Panc1 (cell line): Measurements from ENCODE around the gene DCC. TPM values are rescaled to one million over a fixed set of nuclear protein-coding genes. Genes with fewer than 3 reads are reported as not detected.
"Not testable (repeated sequence)": the region's sequence is repeated elsewhere in the genome, so short reads cannot be mapped to it uniquely, and the experiment has no call there.

Source experiments
- ATAC-seq: fragments of 200-7000 bp; cut with Tn5 transposase; 2 replicates; pipeline ENCODE4 v1.9.1; 2020; ENCODE audit warnings: mild to moderate bottlenecking, moderate library complexity
- BruUV-seq: library from RNA; stranded (reverse); fragments of 400-500 nt; replicated peaks from 2 replicates; lab custom pipeline; 2021; lab: Mats Ljungman, UMichigan
- CTCF ChIA-PET: fragments of 300-600 bp; sonication (Branson Sonifier 250); formaldehyde crosslinking; loops from one replicate; lab custom pipeline; 2022; ENCODE audit warnings: antibody characterized with exemption; lab: Charles Lee
- POLR2A ChIA-PET: fragments of 300-600 bp; sonication (Branson Sonifier 250); formaldehyde crosslinking; loops from one replicate; lab custom pipeline; 2022; ENCODE audit warnings: antibody characterized with exemption; lab: Charles Lee
- DNase-seq: peaks from one replicate; pipeline ENCODE4 v3.0.0-alpha.2; 2010; ENCODE audit warnings: low read depth, low spot score
- H3K27ac ChIP-seq: 2 replicates; pipeline ENCODE4 v1.5.1; 2011; ENCODE audit warnings: mild to moderate bottlenecking, low read length, inconsistent platforms
- H3K27me3 ChIP-seq: fragments of 200-500 bp; sonication (Bioruptor generic); 2 replicates; pipeline ENCODE4 v1.6.0; 2014; ENCODE audit warnings: low read length, inconsistent platforms; ENCODE audit not compliant: control insufficient read depth, insufficient read depth
- H3K36me3 ChIP-seq: fragments of 200-500 bp; sonication (Bioruptor generic); 2 replicates; pipeline ENCODE4 v1.5.1; 2014; ENCODE audit warnings: inconsistent platforms, mild to moderate bottlenecking, low read length, moderate library complexity; ENCODE audit not compliant: control insufficient read depth, insufficient read depth
- H3K4me1 ChIP-seq: 2 replicates; pipeline ENCODE4 v1.5.1; 2011; ENCODE audit warnings: inconsistent platforms, mild to moderate bottlenecking, low read length, moderate library complexity; ENCODE audit not compliant: control insufficient read depth, insufficient read depth
- H3K4me3 ChIP-seq, 2 experiments: 2 replicates each; pipeline ENCODE4 v1.5.1; 2011 to 2012; ENCODE audit warnings: low read depth in 2 of 2, low read length in 2 of 2, mild to moderate bottlenecking in 2 of 2, inconsistent platforms in 1 of 2, moderate library complexity in 1 of 2
- H3K9me3 ChIP-seq: fragments of 200-500 bp; sonication (Bioruptor generic); 2 replicates; pipeline ENCODE4 v1.5.1; 2014; ENCODE audit warnings: low read depth, mild to moderate bottlenecking, inconsistent platforms, low read length, moderate library complexity; ENCODE audit not compliant: control insufficient read depth, insufficient read depth
- POLR2AphosphoS5 ChIP-seq: IDR thresholded peaks from 2 replicates; pipeline ENCODE4 v1.6.1; 2012; ENCODE audit warnings: mild to moderate bottlenecking, low read depth, low read length, moderate library complexity
- SIN3A ChIP-seq: IDR thresholded peaks from 2 replicates; pipeline ENCODE4 v1.6.1; 2012; ENCODE audit warnings: low read depth, mild to moderate bottlenecking, low read length, moderate library complexity, borderline replicate concordance; ENCODE audit not compliant: insufficient read depth
- TCF7L2 ChIP-seq: IDR thresholded peaks from 2 replicates; pipeline ENCODE4 v1.6.1; 2011; ENCODE audit warnings: mild to moderate bottlenecking, low read depth, low read length, inconsistent platforms
- in situ Hi-C: cut with HindIII; loops from 2 replicates; pipeline ENCODE4 v1.10.0; 2016; ENCODE audit warnings: low sequenced_read_pairs, low pct_unique_long_range_greater_than_20kb
- intact Hi-C: fragments of 100-400 bp; cut with micrococcal nuclease; formaldehyde crosslinking; loops from one replicate; pipeline ENCODE4 v1.10.0; 2022; ENCODE audit not compliant: unreplicated experiment
- total RNA-seq: library from RNA; stranded (reverse); gene quantifications from one replicate; pipeline ENCODE4 v1.2.1, GENCODE V29; 2021; ENCODE audit not compliant: unreplicated experiment
- TF ChIP-seq, protein P1 (sequence below): fragments of 450-650 bp; IDR thresholded peaks from 2 replicates; pipeline ENCODE4 v1.5.1; 2017; ENCODE audit warnings: mild to moderate bottlenecking
- TF ChIP-seq, protein P2 (sequence below), 2 experiments: IDR thresholded peaks; 2 replicates each; pipeline ENCODE4 v1.6.1; 2011 to 2012; ENCODE audit warnings: low read depth in 2 of 2, control low read depth in 1 of 2, low read length in 1 of 2, mild to moderate bottlenecking in 1 of 2, moderate library complexity in 1 of 2; ENCODE audit not compliant: insufficient read depth in 1 of 2

DCC gene
- total RNA-seq, 1 experiment from 2014 or later, result not detected

DNA sequence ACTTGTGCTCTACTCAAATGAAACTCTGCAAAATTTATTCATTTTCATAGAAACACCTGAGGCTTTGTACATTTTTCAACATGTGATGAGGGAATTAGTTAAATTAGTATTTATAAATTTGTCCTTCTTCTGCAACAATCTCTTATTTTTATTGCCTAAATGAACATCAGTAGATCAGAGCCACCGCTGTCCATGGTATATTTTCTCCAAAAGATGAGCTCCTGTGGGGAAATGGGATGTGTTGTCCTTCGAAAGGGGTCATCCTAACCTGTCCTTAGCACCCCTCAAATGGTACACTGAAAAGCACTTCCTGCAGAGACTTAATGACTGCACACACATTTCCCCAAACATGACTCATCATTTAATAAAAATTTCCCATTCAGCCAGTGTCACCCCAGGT lies 1169.9 kb downstream of the DCC start:
- DNase-seq (no peak), ATAC-seq (no peak)
- Histone ChIP-seq H3K9me3 (no peaks in the 10 kb centered on the region), H3K4me3 (no peak overlapping the region), H3K4me1 (no peaks in the 10 kb centered on the region), H3K27ac (no peak overlapping the region), H3K36me3 (no peaks in the 10 kb centered on the region), H3K27me3 (no peaks in the 10 kb centered on the region)
- in situ Hi-C loops, result no loop called here
- ChIA-PET CTCF (no interaction called here), POLR2A (no interaction called here)
- no TSS peak for BruUV-seq
- intact Hi-C loops, result no loop called here
- TF ChIP-seq SIN3A (no peak), POLR2AphosphoS5 (no peak), TCF7L2 (no peak)
- TF ChIP-seq, protein P1, sequence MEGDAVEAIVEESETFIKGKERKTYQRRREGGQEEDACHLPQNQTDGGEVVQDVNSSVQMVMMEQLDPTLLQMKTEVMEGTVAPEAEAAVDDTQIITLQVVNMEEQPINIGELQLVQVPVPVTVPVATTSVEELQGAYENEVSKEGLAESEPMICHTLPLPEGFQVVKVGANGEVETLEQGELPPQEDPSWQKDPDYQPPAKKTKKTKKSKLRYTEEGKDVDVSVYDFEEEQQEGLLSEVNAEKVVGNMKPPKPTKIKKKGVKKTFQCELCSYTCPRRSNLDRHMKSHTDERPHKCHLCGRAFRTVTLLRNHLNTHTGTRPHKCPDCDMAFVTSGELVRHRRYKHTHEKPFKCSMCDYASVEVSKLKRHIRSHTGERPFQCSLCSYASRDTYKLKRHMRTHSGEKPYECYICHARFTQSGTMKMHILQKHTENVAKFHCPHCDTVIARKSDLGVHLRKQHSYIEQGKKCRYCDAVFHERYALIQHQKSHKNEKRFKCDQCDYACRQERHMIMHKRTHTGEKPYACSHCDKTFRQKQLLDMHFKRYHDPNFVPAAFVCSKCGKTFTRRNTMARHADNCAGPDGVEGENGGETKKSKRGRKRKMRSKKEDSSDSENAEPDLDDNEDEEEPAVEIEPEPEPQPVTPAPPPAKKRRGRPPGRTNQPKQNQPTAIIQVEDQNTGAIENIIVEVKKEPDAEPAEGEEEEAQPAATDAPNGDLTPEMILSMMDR, result no peak
- TF ChIP-seq, protein P2, sequence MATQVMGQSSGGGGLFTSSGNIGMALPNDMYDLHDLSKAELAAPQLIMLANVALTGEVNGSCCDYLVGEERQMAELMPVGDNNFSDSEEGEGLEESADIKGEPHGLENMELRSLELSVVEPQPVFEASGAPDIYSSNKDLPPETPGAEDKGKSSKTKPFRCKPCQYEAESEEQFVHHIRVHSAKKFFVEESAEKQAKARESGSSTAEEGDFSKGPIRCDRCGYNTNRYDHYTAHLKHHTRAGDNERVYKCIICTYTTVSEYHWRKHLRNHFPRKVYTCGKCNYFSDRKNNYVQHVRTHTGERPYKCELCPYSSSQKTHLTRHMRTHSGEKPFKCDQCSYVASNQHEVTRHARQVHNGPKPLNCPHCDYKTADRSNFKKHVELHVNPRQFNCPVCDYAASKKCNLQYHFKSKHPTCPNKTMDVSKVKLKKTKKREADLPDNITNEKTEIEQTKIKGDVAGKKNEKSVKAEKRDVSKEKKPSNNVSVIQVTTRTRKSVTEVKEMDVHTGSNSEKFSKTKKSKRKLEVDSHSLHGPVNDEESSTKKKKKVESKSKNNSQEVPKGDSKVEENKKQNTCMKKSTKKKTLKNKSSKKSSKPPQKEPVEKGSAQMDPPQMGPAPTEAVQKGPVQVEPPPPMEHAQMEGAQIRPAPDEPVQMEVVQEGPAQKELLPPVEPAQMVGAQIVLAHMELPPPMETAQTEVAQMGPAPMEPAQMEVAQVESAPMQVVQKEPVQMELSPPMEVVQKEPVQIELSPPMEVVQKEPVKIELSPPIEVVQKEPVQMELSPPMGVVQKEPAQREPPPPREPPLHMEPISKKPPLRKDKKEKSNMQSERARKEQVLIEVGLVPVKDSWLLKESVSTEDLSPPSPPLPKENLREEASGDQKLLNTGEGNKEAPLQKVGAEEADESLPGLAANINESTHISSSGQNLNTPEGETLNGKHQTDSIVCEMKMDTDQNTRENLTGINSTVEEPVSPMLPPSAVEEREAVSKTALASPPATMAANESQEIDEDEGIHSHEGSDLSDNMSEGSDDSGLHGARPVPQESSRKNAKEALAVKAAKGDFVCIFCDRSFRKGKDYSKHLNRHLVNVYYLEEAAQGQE (IDR thresholded peaks at IDR 0.05; ENCODE audit: insufficient read depth in 1 of 2, low read depth in 2 of 2, low read length in 1 of 2), result no peak

DNA sequence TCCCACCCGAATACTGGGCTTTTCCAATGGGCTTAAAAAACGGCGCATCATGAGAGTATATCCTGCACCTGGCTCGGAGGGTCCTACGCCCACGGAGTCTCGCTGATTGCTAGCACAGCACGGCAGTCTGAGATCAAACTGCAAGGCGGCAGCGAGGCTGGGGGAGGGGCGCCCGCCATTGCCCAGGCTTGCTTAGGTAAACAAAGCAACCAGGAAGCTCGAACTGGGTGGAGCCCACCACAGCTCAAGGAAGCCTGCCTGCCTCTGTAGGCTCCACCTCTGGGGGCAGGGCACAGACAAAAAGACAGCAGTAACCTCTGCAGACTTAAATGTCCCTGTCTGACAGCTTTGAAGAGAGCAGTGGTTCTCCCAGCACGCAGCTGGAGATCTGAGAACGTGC lies 1171.7 kb downstream of the DCC start:
- in situ Hi-C loops, H3K27ac ChIP-seq, DNase-seq, H3K9me3 ChIP-seq, H3K36me3 ChIP-seq, CTCF ChIA-PET, H3K27me3 ChIP-seq, POLR2A ChIA-PET, BruUV-seq, H3K4me1 ChIP-seq, H3K4me3 ChIP-seq, intact Hi-C loops, ATAC-seq: not testable (repeated sequence)

DNA sequence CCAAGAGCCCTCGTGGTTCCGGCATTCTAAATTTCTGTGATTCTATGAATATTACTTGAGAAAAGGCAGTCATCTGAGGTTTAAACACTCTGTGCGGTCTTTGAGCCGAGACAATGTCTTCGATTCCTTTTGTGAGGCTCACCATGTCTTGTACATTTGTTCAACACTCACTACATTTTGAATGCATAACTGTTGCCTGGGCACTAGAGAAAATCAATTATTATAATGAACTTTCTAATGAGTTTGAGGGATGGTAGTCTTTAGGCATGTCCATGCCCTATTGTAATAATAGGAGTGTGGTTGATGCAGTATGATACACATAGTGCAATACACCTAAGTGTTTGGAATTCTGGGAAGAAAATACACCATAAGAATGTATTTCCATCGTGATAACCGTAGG lies 1181.1 kb downstream of the DCC start:
- Histone ChIP-seq H3K4me3 (no peak overlapping the region), H3K9me3 (no peaks in the 10 kb centered on the region), H3K36me3 (no peaks in the 10 kb centered on the region), H3K27ac (no peak overlapping the region), H3K4me1 (no peaks in the 10 kb centered on the region), H3K27me3 (no peaks in the 10 kb centered on the region)
- ChIA-PET CTCF (no interaction called here), POLR2A (no interaction called here)
- intact Hi-C loops (no loop called here), in situ Hi-C loops (no loop called here)
- DNase-seq, result no peak
- no TSS peak for BruUV-seq
- no peak for ATAC-seq
- no peak for TF ChIP-seq SIN3A
- TF ChIP-seq, protein P2 (IDR thresholded peaks at IDR 0.05; ENCODE audit: insufficient read depth in 1 of 2, low read depth in 2 of 2, low read length in 1 of 2), result no peak
- no peak for TF ChIP-seq TCF7L2
- TF ChIP-seq, protein P1, result no peak
- TF ChIP-seq POLR2AphosphoS5, result no peak
